HL-60 (cell line): Measurements from ENCODE around the gene CNN1.

Source experiments
- DNase-seq, 2 experiments: peaks; one replicate each; pipeline ENCODE4 v3.0.0-alpha.2; 2010 to 2020; ENCODE audit warnings: low read depth in 1 of 2, low spot score in 1 of 2
- H3K27ac ChIP-seq: fragments of 250-450 bp; sonication (Bioruptor Pico); replicated peaks from 2 replicates; pipeline ENCODE4 v1.5.1; 2020; ENCODE audit warnings: mild to moderate bottlenecking, moderate library complexity
- H3K27me3 ChIP-seq: fragments of 250-450 bp; sonication (Bioruptor Pico); 2 replicates; pipeline ENCODE4 v1.5.1; 2021; ENCODE audit warnings: mild to moderate bottlenecking, moderate library complexity; ENCODE audit not compliant: insufficient read depth, poor library complexity, severe bottlenecking
- H3K4me3 ChIP-seq: replicated peaks from 2 replicates; pipeline ENCODE4 v1.5.1; 2011; ENCODE audit warnings: mild to moderate bottlenecking, control low read depth, low read length; ENCODE audit not compliant: insufficient read depth
- CTCF ChIP-seq: IDR thresholded peaks from one replicate; pipeline ENCODE4 v1.5.1; 2011; ENCODE audit warnings: low read length, control low read depth, inconsistent platforms; ENCODE audit not compliant: insufficient read depth
- GABPA ChIP-seq: IDR thresholded peaks from 2 replicates; pipeline ENCODE4 v1.6.1; 2012; ENCODE audit warnings: low read depth
- POLR2AphosphoS5 ChIP-seq: IDR thresholded peaks from 2 replicates; pipeline ENCODE4 v1.6.1; 2012; ENCODE audit warnings: low read depth
- REST ChIP-seq: IDR thresholded peaks from 2 replicates; pipeline ENCODE4 v1.6.1; 2012; ENCODE audit warnings: low read depth; ENCODE audit not compliant: insufficient replicate concordance
- SPI1 ChIP-seq: IDR thresholded peaks from 2 replicates; pipeline ENCODE4 v1.6.1; 2012; ENCODE audit warnings: low read depth, mild to moderate bottlenecking, borderline replicate concordance

CNN1 gene

GRCh38 chr19:11507370-11508078, 31.1 kb upstream of the CNN1 start:
- TF ChIP-seq REST (no peak), CTCF (no peak), GABPA (no peak), POLR2AphosphoS5 (no peak), SPI1 (no peak)
- H3K27me3 ChIP-seq: no peaks in the 10 kb centered on the region
- no peak overlapping the region for H3K27ac ChIP-seq
- no peak for DNase-seq
- no peak overlapping the region for H3K4me3 ChIP-seq

GRCh38 chr19:11510444-11510843, 28.2 kb upstream of the CNN1 start:
- H3K4me3 ChIP-seq: no peak overlapping the region
- no peaks in the 10 kb centered on the region for H3K27me3 ChIP-seq
- no peak for DNase-seq
- H3K27ac ChIP-seq: no peak overlapping the region
- TF ChIP-seq GABPA (no peak), REST (no peak), POLR2AphosphoS5 (no peak), SPI1 (no peak), CTCF (no peak)

GRCh38 chr19:11513946-11514345, 24.7 kb upstream of the CNN1 start:
- no peak overlapping the region for H3K4me3 ChIP-seq
- no peak overlapping the region for H3K27ac ChIP-seq
- DNase-seq: no peak
- no peaks in the 10 kb centered on the region for H3K27me3 ChIP-seq
- TF ChIP-seq POLR2AphosphoS5 (no peak), SPI1 (no peak)

- DNase-seq: no peak
- TF ChIP-seq SPI1 (no peak), REST (no peak), POLR2AphosphoS5 (no peak), GABPA (no peak), CTCF (no peak)
- Histone ChIP-seq H3K27me3 (no peaks in the 10 kb centered on the region), H3K27ac (no peak overlapping the region), H3K4me3 (no peak overlapping the region)
Measured at GRCh38 chr19:11519138-11519537, 19.5 kb upstream of the CNN1 start.
